ENCODE measurements around the gene MYO1E.

The MYO1E gene

DNA sequence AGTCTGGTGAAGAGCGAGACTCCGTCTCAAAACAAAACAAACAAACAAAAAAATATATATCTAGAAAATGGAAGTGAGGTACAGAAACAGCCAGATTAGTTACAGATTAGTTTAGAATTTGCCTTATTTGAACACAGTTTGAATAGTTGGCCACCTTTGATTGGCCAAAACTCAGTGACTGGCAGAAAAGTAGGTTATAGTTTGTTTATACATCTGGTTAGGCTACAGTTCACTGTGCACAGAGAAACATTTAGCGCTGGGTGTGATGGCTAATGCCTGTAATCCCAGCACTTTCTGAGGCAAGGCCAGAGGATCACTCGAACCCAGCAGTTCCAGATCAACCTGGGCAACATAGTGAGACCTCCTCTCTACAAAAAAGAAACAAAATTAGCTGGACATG lies 114.4 kb downstream of the MYO1E start:
- DNase-seq = no peak

DNA sequence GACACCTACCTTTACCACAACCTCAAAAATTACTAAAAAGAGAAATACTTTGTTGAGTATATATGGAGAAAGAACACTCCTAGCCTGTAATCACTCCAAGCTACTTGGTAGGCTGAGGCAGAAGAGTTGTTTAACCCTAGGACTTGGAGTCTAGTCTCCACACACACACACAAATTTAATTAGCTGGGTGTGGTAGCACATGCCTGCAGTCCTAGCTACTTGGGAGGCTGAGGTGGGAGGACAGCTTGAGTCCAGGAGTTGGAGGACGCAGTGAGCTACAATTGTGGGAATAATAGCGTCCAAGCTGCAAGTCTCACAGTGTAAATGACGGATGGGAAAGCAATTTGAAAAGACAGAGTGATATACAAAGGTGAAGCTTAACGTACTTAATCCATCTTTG lies 115.5 kb downstream of the MYO1E start:
- no peak for DNase-seq

DNA sequence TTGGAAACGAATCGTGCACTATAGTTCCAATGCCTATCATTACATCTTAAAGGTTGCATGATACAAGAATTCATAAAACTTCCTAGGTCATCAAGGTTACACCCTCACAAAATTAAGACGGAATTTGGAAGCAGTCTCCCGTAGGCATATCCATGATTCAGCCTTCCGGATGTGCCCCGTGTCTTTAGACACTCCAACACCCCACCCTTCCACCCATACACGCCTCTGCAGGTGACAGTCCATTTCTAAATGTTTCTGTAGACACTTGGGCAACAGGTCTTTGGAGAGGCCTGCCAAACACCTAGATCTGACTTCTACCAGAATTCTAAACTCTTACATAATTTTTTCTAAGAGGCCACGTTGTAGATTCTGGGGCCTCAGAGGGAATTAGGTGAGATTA lies 116.2 kb downstream of the MYO1E start:
- no peak for DNase-seq

DNA sequence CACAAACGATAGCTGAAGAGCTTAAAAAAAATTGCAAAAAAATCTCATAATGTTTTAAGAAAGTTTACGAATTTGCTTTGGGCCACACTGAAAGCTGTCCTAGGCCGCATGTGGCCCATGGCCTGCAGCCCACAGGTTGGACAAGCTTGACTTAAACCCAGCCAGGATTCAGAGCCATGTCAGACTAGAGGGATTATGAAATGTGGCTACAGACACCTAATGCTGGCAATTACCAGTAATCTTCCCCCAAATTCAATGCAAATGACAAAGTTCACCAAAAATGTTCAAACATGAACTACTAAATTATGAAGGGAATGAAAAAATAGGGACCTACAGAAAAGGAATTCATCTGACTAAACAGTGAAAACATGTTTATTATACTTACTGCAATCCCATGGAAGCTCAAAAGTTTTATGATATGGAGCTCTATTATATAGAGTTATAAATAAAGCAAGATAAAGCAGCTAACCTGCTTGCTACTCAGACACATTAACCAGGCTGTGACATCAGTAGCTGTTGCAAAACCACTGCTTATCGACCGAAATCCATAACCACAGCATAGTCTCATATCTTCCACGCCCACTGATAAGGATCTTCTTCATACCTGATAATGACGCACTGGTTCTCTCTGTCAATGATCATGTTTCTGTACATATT lies 116.9 kb downstream of the MYO1E start:
- DNase-seq = peak; percentile 2

DNA sequence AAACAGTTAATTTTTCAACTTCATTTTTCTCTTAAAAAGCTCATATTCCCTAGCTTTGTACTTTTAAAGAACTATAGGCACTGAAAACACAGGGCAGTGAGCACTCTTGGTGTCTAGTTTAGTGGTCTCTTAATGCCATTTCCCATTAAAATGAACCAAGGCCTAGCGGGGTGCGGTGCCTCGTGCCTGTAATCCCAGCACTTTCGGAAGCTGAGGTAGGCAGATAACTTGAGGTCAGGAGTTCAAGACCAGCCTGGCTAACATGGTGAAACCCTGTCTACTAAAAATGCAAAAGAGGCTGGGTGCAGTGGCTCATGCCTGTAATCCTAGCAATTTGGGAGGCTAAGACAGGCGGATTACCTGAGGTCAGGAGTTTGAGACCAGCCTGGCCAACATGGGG lies 120.5 kb downstream of the MYO1E start:
- no peak for DNase-seq

DNA sequence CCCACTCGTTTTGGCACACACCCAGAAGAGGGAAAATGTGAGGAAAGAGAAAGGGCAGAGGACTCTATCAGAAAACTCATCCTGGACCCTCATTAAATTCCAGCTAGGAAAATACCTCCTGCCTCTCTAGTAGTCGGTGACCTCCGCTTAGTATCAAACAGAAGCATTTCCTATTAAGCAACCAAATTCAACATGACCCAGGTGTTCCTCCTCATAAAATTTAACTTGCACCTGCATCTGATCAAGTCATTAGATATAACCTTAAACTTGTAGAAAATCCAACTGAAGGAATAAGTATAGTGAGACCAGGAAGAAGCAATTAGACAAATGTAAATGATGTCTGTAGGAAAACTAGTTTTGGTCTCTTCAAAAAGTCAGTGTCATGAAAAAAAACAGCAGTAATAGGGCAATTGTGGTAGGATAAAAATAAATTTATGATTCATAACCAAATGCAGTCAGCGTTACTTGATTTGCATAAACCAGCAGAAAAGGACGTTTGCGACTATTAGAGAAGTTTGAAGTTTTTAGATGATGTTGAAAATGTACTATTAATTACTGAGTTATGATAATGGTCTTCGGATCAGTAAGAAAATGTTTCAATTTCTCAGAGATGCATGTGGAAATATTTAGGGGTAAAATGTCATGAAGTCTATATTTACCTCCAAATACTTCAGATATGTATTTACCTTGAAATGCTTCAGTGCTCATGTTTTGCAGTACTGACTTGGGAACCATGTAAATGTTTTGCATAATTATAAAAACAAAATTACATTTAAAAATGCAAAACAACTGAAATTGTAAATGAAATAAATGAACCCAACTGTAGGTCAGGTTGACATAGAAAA lies 121.4 kb downstream of the MYO1E start:
- DNase-seq = no peak

DNA sequence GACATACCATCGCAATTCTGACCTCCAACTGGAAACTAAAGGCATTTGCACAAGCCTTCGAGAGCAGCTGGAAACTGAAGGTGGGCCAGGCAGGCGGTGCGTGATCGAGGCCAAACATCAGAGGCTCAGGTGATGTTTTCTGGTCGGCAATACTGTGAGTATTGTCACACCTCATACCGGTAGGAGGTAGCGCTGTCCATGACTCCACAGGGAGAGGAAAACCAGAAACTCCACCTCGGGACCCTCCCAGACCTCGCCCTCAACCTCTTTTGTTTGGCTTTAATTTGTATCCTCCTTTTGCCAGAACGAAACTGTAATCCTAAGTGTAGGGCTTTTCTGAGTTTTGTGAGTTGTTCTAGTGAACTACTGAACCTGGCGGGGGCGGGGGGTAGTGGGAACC lies 122.4 kb downstream of the MYO1E start:
- no peak for DNase-seq

DNA sequence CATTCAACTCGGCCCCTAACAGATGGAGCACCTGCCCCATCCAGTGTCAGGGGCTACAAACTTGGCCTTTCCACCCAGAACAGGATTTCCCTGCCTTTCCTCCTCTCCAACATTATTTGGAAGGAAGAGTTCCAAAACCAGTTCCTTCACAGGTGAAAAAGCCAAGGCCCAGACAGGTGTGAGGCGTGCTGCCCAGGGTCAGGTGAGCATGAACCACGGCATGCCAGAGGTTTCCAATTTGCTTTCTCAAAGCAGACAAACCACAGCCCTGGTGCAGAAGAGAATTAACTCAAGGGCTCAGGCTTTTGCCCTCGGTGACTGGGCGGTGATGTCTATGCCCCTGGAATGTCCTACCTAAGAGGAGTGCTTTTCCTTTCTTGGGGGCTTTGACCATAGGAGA lies 122.9 kb downstream of the MYO1E start:
- DNase-seq = no peak

DNA sequence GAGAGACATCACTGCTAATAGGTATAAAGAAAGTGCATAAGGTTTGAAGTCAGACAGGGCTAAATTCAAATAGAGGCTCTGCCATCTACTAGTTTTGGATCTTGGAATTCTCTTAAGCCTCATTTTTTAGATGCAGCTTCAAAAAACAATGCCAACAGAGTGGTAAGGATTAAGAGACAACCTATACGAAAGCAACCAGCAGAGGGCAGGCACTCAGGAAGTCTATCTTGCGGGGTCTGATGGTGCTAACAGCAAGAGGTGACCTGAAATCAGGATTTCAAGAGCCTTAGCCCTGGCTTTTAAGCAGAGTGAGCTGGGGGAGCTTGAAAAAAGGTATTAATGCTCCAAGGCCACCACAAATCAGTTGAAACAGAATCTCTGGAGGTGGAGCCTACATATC lies 125.3 kb downstream of the MYO1E start:
- DNase-seq = peak; percentile 60

DNA sequence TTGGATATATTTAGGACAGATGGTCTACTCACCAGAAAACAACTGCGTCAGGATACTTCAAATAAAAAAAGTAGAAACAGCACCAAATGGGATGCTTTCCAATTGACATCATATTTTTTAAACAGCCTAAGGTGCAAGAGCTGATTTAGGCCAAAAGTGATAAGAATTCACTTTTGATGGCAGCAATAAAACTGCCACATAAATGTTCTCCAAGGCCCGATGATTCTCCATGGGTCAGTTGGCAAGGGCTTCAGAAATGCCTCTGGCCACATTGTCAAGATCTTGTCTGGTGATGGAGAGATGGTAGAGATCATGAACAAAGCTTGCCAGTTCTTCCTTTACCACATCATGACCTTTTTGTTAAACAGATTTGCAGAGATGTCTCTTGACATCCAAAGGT lies 127.1 kb downstream of the MYO1E start:
- DNase-seq = no peak

DNA sequence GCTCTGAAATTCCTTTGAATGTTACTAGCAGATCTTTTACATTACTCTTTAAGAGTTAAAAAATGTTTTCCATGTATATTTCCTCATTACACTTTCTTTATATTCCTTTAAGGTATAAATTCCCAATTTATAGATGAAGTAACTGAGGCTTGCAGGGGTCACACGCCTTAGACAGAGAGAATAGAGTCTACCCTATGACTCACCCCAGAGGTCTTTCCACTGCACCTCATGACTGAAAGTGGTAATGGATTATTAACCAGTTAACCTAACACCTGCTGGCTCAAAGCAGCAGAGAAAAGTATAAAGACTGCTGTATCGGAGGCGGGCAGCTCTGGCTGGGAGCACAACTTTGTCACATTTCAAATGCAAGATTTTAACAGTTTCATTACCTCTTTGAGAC lies 128.3 kb downstream of the MYO1E start:
- DNase-seq = no peak

DNA sequence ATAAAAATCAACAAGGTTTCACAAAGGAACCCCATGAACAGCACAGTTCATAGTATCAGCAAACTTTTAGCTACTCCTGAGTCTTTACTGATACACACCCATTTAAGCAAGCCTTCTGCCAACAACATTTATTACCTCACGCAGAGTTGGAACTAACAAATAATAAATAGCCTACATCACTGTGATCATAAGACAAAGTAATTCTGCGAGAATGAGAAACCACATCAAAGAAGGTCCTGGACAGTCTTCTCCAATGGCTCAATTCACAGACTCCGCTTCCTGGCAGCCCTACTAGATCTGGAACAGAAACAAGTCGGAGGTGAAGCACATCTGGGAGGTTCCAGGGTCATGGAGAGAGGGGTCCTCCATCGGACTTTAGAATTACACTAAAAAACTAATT lies 129.0 kb downstream of the MYO1E start:
- no peak for DNase-seq

DNA sequence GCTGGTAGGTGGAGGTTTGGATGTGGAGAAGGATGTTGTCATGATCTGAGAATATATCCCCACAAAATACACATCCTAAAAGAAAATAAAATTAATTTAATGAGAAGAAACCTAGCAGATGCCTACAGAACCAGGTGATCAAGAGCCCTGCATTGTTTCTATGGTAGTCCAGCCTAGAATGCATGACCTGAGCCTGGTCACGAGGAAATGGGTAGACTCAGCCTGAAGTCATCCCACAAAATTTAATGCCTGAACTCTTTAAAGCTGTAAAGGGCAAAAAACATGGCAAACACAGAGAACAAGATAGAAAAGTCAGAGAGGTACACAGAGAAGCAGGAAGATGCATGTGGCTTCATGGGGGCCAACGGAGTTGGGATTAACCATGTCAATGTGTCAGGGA lies 130.0 kb downstream of the MYO1E start:
- no peak for DNase-seq

DNA sequence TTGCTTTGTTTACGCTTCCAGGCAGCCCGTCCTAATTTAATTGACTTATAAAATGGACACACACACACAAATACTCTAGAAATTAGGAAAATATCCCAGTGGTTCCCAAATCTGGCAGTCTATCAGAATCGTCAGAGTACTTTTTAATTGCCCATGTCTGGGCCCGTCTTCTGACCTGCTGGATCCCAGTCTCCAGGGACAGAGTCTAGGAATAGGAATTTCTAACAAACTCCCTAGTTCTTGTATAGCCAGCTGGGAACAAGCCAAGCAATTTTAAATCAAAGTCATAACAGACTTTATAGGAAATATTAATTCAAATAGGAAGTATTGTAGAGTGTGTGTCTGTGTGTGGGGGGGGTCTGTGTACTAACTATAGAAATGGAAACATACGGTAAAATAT lies 132.6 kb downstream of the MYO1E start:
- DNase-seq = no peak

DNA sequence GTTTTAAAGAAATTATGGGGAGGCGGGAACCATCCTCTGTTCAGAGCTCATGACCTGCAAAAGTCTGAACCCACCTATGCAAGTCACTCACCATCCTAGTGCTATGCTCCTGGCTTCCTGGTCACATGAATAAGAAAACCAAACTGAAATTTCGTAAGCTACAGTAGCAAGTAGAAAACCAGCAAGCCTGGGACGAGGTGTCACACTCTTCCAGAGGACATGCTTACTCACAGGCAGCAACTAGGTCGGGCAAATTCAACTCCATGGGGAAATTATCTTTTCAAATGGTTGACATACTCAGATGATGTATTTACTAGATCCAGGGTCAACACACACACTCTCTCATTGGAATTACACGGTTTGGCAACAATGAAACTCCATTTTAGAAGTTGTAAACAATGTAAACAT lies 134.7 kb downstream of the MYO1E start:
- DNase-seq = no peak

DNA sequence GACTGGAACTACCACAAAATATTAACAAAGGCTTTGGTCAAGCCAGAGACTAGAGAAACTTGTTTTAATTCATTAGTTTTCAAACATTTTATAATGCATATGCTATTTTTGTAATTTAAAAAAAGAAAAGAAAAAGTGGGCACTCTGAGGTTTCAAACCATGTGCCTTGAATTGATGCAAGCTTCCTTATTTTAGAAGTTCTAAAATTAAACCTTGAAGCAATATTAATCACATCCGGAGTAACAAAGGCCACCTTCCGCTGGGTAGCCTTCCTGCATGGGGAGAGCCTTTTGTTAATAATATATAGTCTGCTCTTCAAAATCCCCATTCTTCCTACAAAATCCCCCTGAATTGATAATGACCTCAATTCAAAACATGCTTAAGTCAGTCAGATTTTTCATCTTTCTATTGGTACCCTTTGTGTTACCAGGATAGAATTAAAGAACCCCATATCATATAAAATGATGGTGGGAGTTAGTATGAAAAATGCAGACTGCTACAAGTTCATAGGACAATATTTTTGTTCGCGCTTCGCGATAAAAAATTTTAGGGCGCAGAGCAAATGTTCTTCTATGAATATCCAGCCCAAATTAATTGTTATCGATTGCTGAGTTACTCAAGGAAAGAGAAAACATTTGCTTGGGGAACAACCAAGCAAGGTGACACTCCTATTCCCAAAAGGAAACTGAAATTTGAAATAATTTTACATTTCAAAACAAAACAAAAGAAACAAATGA lies 135.4 kb downstream of the MYO1E start:
- no peak for DNase-seq

DNA sequence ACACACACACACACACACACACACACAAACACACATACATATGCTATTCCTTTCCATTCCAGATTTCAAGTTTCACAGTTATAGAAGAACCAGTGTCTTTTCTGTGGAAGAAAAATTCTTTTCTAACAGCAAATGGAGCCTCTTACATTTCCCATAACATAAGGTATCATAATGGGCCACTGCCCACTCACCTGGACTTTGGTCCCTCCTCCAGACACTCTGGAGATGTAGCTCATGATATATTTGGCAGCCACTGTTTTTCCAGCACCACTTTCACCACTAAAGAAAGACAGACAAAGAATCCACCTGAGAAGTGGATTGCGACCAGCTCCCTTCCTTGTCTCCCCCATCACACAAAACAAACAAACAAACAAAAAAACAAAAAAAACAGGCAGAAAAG lies 136.3 kb downstream of the MYO1E start:
- no peak for DNase-seq

DNA sequence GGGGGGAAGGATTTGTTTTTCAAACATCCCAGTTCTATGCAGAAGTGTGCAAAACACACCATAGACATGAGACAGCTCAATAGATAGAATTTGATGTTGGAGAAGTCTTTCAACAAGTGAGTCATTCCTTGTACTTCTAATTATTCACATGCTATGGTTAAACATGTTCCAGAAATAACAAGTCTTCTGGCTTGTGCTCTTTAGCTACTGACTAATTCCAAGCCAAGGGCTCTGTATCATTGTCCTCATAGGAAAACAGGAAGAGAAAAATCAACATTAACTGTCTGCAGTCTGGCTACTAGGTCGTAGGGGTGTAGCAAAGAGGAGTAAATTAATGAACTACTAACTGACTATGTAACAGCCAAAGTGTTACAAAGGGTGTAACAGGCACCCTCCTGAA lies 140.2 kb downstream of the MYO1E start:
- DNase-seq = no peak

DNA sequence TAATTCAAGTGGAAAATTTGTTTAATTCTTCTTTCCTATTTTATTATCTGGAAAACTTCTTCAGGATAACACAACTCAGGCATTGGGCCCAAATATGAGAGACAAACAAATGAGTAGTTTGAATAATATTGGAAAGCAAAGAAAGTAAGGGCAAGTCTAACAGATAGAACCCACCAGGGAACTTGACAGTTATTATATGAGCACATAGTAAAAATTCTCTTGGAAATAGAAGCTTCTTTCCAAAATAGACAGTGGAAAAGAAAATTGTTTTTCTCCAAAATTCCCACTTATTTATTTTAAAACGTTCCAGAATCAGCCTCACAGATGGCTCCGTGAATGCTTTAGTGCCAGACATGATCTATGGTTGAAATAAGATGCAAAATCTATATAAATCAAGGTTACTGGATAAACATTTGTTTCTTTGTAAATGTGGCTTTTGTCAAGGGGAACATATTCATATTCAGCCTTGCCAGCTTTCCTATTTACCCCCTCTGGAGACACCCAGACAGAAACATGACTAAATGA lies 142.1 kb downstream of the MYO1E start:
- DNase-seq = no peak

DNA sequence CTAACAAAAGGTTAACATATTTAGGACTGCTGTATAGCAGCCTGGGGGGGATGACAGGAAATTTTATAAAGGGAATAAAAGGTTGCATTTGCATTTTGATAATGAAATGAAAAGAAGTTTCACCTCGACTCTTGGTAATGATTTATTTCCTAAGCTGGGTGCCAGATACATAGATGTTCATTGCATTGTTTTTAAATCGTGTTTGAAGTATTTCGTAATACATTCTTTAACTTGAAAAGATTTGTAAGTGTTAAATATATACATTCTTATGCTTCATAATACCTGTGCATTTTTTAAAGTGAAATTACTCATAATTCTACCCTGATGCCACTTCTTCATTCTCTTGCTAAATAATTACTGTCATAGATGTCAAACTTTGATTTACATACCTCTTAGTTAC lies 143.2 kb downstream of the MYO1E start:
- no peak for DNase-seq

DNA sequence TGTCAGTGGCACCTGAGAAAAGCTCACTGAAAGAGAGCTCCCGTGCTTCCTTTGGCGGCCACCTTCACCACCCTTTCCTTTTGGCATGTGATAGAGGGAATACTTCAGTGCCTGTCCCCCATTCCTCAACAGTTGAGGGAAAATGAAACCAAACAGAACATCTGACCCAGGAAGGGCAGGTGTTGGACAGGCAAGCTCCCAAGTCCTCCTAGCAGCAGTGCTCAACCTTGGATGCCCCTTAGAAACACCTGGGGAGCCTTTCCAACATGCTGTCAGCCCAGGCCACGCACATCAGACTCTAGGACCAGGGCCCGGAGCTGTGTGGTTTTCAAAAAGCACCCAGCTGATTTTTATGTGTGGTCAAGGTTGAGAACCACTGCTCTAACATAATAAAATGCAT lies 143.7 kb downstream of the MYO1E start:
- DNase-seq = no peak

DNA sequence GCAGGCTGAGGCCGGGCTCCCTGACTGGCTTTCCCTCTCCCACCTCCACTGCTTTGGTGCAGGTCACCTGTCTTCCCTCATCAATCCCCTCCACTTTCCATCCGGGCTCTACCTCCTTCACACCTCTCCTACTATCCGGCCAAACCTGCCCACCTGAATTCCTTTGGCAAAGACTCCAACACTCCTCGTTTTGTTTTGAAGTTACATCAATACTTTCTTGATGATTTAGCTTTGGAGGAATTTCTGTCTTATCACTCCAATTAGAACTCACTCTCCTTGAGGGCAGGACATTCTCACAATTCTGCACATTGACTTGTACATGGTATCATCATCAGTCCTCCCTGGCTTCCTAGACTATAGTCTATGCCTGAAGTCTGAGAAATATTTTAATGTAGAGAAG lies 145.7 kb downstream of the MYO1E start:
- DNase-seq = no peak

DNA sequence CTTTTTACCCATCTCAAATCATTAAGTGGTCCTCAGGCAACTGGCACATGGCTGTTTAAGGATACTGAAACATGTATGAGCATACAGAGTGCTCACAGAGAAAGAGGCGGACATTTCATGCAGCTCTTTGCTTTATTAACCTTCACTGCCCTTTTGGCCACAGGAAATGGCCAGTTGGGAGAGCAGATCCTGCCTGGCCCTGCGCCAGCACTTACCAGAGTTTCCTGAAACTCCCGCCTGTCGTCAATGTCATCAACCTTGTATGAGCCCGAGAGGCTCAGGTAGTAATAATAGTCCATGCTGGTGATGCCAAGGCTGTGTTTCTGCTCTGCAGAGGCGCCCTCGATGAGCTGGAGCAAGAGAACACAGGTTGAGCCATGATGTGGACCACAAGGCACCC lies 148.2 kb downstream of the MYO1E start:
- no peak for DNase-seq

DNA sequence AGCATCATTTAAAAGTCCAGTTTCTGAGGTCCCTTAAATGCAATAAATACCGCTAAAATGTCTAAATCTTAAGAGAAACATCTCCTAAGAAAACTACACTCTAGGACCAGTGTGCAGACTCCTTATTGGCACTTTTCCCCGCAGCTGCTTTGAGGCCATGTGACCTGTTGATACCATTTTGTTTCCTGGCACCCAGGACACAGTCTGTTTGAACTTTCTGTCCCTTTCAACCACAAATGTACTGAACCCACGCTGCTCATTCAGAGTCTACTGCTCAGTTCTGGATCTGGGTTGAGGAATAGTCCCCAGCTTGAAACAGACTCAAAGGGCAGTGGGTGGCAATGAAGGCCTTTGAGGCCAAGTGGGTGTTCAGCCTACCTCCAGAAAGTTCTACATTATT lies 148.9 kb downstream of the MYO1E start:
- DNase-seq = no peak
